Endodermal cell (in vitro differentiated cells): ENCODE data around the gene SMAD3. TPM values are rescaled to one million over a fixed set of nuclear protein-coding genes. Genes with fewer than 3 reads are reported as not detected.

Experiments
- DNase-seq: peaks from one replicate; pipeline ENCODE4 v3.0.0-alpha.2; 2017
- H3K27ac ChIP-seq: 2 replicates; pipeline ENCODE4 v1.5.1; 2013; ENCODE audit warnings: mild to moderate bottlenecking, low read depth, low read length, moderate library complexity
- H3K27me3 ChIP-seq: 2 replicates; pipeline ENCODE4 v1.6.1; 2013; ENCODE audit warnings: mild to moderate bottlenecking, low read length, moderate library complexity; ENCODE audit not compliant: insufficient read depth, control insufficient read depth, poor library complexity, severe bottlenecking
- H3K36me3 ChIP-seq: 2 replicates; pipeline ENCODE4 v1.7.0; 2013; ENCODE audit warnings: mild to moderate bottlenecking, low read length, moderate library complexity; ENCODE audit not compliant: control insufficient read depth, insufficient read depth
- H3K4me1 ChIP-seq: one replicate; pipeline ENCODE4 v1.7.0; 2013; ENCODE audit warnings: low read length; ENCODE audit not compliant: control insufficient read depth, insufficient read depth
- H3K4me3 ChIP-seq: 2 replicates; pipeline ENCODE4 v1.5.1; 2013; ENCODE audit warnings: mild to moderate bottlenecking, low read length, moderate library complexity
- H3K9ac ChIP-seq: 2 replicates; pipeline ENCODE4 v1.6.1; 2013; ENCODE audit warnings: mild to moderate bottlenecking, low read length, moderate library complexity; ENCODE audit not compliant: poor library complexity, severe bottlenecking; ENCODE audit errors: extremely low read depth
- H3K9me3 ChIP-seq: 2 replicates; pipeline ENCODE4 v1.6.1; 2013; ENCODE audit warnings: mild to moderate bottlenecking, low read length, moderate library complexity; ENCODE audit not compliant: control insufficient read depth
- H3K27ac Mint-ChIP-seq: 2 replicates; pipeline ENCODE4 v1.8.0; 2020; ENCODE audit warnings: mixed read lengths
- H3K27me3 Mint-ChIP-seq: 2 replicates; pipeline ENCODE4 v1.8.0; 2021; ENCODE audit warnings: mild to moderate bottlenecking, mixed read lengths; ENCODE audit not compliant: insufficient read depth
- H3K36me3 Mint-ChIP-seq: 2 replicates; pipeline ENCODE4 v1.8.0; 2020; ENCODE audit warnings: low read depth, mixed read lengths
- H3K4me1 Mint-ChIP-seq: 2 replicates; pipeline ENCODE4 v1.8.0; 2020; ENCODE audit warnings: mixed read lengths
- H3K4me3 Mint-ChIP-seq: 2 replicates; pipeline ENCODE4 v1.8.0; 2020; ENCODE audit warnings: mild to moderate bottlenecking, moderate library complexity, mixed read lengths
- H3K9me3 Mint-ChIP-seq: 2 replicates; pipeline ENCODE4 v1.8.0; 2020; ENCODE audit warnings: mild to moderate bottlenecking, mixed read lengths
- CTCF ChIP-seq: fragments of 200-600 bp; sonication (generic); conservative IDR thresholded peaks from 2 replicates; pipeline ENCODE4 v1.5.0; 2021; ENCODE audit warnings: antibody characterized with exemption, mild to moderate bottlenecking
- WGBS, 2 experiments: methylation state at CpG; one replicate each; pipeline versions ENCODE4 v1.1.5 to v1.1.7; 2013; ENCODE audit warnings: missing lambda C conversion rate in 2 of 2, mixed read lengths in 1 of 2; ENCODE audit not compliant: insufficient coverage in 1 of 2, insufficient read length in 1 of 2; 5-methylcytosine and 5-hydroxymethylcytosine counted together
- total RNA-seq, 2 donors: library from RNA; stranded (reverse); fragmentation: NEBNext Ultra II Directional in 1 of 2; extraction: Animal tissue kit (Norgen Biotek cat#: 25700) in 1 of 2; gene quantifications; 2 replicates in 1 of 2; 3 replicates in 1 of 2; pipeline ENCODE4 v1.2.1, GENCODE V29; 2021

SMAD3 gene
- total RNA-seq, 2 donors from 2014 or later, result 7.8 to 9.6 TPM

- Histone ChIP-seq H3K9me3 (no peaks in the 10 kb centered on the region), H3K27ac (no peak overlapping the region), H3K9ac (no peak overlapping the region), H3K27me3 (no peaks in the 10 kb centered on the region), H3K4me1 (no peaks in the 10 kb centered on the region), H3K4me3 (no peak overlapping the region), H3K36me3 (no peaks in the 10 kb centered on the region)
- H3K4me3 Mint-ChIP-seq, result no peak overlapping the region
- no peaks in the 10 kb centered on the region for H3K9me3 Mint-ChIP-seq
- no peak overlapping the region for H3K27ac Mint-ChIP-seq
- H3K27me3 Mint-ChIP-seq, result peaks cover 18% of the 10 kb centered on the region
- WGBS, 2 experiments, result 73 to 90% methylated on average over 2 to 5 of the region's 6 CpGs
- no peak for TF ChIP-seq CTCF
- no peaks in the 10 kb centered on the region for H3K36me3 Mint-ChIP-seq
- peaks cover 6% of the 10 kb centered on the region for H3K4me1 Mint-ChIP-seq
- DNase-seq, result no peak
Observed at GRCh38 chr15:67024314-67024997, 40.9 kb upstream of the SMAD3 start.

GRCh38 chr15:67024998-67025368 lies 40.4 kb upstream of the SMAD3 start:
- Mint-ChIP-seq H3K4me3 (no peak overlapping the region), H3K27ac (no peak overlapping the region), H3K27me3 (peaks cover 15% of the 10 kb centered on the region), H3K9me3 (no peaks in the 10 kb centered on the region), H3K4me1 (peaks cover 6% of the 10 kb centered on the region), H3K36me3 (no peaks in the 10 kb centered on the region)
- no peak overlapping the region for H3K27ac ChIP-seq
- no peak for TF ChIP-seq CTCF
- DNase-seq, result no peak
- no peak overlapping the region for H3K9ac ChIP-seq
- WGBS, 2 experiments, result 93 to 100% methylated on average over 2 to 3 of the region's 3 CpGs
- H3K9me3 ChIP-seq, result no peaks in the 10 kb centered on the region
- H3K36me3 ChIP-seq, result no peaks in the 10 kb centered on the region
- no peaks in the 10 kb centered on the region for H3K27me3 ChIP-seq
- no peaks in the 10 kb centered on the region for H3K4me1 ChIP-seq
- no peak overlapping the region for H3K4me3 ChIP-seq

- Histone ChIP-seq H3K36me3 (no peaks in the 10 kb centered on the region), H3K9ac (no peak overlapping the region), H3K27ac (no peak overlapping the region), H3K9me3 (no peaks in the 10 kb centered on the region), H3K4me3 (no peak overlapping the region), H3K27me3 (peaks cover 2% of the 10 kb centered on the region), H3K4me1 (no peaks in the 10 kb centered on the region)
- no peak overlapping the region for H3K4me3 Mint-ChIP-seq
- 81 to 86% methylated on average over 4 to 9 of the region's 9 CpGs for WGBS, 2 experiments
- DNase-seq, result no peak
- peaks cover 6% of the 10 kb centered on the region for H3K4me1 Mint-ChIP-seq
- no peaks in the 10 kb centered on the region for H3K9me3 Mint-ChIP-seq
- H3K27me3 Mint-ChIP-seq, result peaks cover 15% of the 10 kb centered on the region
- H3K36me3 Mint-ChIP-seq, result no peaks in the 10 kb centered on the region
- no peak for TF ChIP-seq CTCF
- H3K27ac Mint-ChIP-seq, result no peak overlapping the region
Observed at GRCh38 chr15:67025719-67026609, 39.4 kb upstream of the SMAD3 start.
